Activated T-helper 1 cell treated with Interleukin-2 at 50 U/mL for 16 hours (primary cell): ENCODE results near the gene IL1RN.

Source experiments
- DNase-seq: peaks from one replicate; pipeline ENCODE4 v3.0.0-alpha.2; 2020; ENCODE audit warnings: low read depth

The IL1RN gene

GRCh38 chr2:113173542-113174375, 46.4 kb downstream of the IL1RN start, which contains the start of gene PSD4:
Gene PSD4, plus strand, starts transcription at chr2:113173971. Its CDS starts 8,486 bp downstream, at chr2:113182457.
- peak; percentile 81 for DNase-seq

- DNase-seq = no peak
These were observed 47.0 kb downstream of the IL1RN start for GRCh38 chr2:113174376-113174750.

GRCh38 chr2:113175042-113175628, 47.7 kb downstream of the IL1RN start:
- DNase-seq = peak; percentile 57

GRCh38 chr2:113175736-113176695, 48.6 kb downstream of the IL1RN start:
- no peak for DNase-seq

- DNase-seq = no peak
These were observed 49.4 kb downstream of the IL1RN start for GRCh38 chr2:113176696-113177355.

GRCh38 chr2:113178069-113178746, 50.8 kb downstream of the IL1RN start:
- DNase-seq = no peak

- no peak for DNase-seq
These were observed 51.5 kb downstream of the IL1RN start for GRCh38 chr2:113178891-113179290.

GRCh38 chr2:113179446-113180045, 52.1 kb downstream of the IL1RN start:
- no peak for DNase-seq

- no peak for DNase-seq
These were observed 52.9 kb downstream of the IL1RN start for GRCh38 chr2:113180131-113180946.

GRCh38 chr2:113181258-113182051, 54.1 kb downstream of the IL1RN start:
- no peak for DNase-seq

GRCh38 chr2:113182471-113183260, 55.3 kb downstream of the IL1RN start:
- DNase-seq = no peak

- DNase-seq = no peak
These were observed 55.9 kb downstream of the IL1RN start for GRCh38 chr2:113183264-113183663.
